ENCODE measurements around the gene ISM1. TPM values are rescaled to one million over a fixed set of nuclear protein-coding genes. Genes with fewer than 3 reads are reported as not detected.

The ISM1 gene
- polyA plus RNA-seq, 3 donors, result 3.9 to 4.4 (median 4.3) TPM

DNA sequence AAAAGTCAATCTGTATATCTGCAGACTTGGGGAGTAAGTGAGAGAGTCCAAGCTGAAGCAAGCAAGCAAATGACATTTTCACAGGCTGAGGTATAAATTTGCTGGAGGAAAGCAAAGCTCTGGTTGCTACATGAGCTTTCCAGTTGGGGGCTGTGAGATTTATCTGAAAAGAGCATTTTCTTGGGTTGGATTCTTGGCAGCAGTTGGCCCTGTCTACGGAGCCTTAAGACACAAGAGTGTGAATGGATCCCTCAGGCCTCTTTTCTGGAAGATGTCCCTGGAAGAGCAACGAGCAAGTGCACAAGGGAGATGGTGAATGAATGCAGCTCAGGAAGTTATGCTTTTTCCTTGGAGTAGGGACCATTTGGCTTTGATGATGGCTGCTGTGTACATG, 30.8 kb downstream of the ISM1 start:
- no peak for DNase-seq (ENCODE audit: low read depth in 3 of 3, low spot score in 2 of 3)

GRCh38 chr20:13255356-13255755, 34.3 kb downstream of the ISM1 start:
- DNase-seq (ENCODE audit: low read depth in 3 of 3, low spot score in 2 of 3), result no peak

DNA sequence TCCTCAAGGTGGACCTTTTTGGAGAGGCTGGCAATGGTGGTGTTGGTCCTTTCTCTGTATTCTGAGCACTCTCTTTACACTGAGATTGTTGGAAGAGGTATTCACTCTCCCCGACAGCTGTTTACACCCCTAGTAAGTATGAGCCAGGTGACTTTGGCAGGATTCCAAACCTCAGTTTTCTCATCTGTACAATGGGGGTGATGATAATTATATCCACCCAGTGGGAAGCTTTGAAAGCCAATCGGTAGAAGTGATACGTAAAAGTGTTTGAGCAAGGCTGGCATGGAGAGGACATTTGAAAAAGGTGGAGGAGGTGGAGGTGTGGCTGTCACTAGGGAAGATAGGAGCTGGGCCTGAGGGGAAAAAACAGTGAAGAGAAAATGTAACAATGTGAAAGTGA, 35.5 kb downstream of the ISM1 start:
- no peak for DNase-seq (ENCODE audit: low read depth in 3 of 3, low spot score in 2 of 3)

GRCh38 chr20:13259921-13260320, 38.8 kb downstream of the ISM1 start:
- DNase-seq (ENCODE audit: low read depth in 3 of 3, low spot score in 2 of 3), result no peak

DNA sequence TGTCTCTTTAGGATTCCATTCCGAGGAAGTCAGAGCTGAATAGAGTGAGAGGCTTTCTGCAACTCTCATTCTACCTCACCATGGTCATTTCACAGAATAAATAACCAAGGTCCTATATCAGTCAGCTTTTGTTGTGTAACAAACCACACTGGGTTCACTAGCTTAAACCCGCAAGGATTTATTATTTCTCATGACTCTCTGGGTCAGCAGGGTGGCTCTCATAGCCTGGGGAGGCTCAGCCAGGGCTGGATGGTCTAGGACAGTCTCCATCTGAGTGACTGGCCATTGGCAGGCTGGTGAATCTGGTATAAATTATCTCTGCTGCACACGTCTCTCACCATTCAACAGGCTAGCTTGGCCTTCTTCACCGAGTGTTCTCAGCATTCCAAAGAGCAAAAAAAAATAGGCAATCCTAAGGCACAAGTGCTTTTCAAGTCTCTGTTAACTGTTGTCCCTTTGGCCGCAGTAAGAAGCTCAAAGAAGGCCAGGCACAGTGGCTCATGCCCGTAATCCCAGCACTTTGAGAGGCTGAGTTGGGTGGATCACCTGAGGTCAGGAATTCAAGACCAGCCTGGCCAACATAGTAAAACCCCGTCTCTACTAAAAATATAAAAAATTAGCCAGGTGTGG, 39.7 kb downstream of the ISM1 start:
- no peak for DNase-seq (ENCODE audit: low read depth in 3 of 3, low spot score in 2 of 3)

DNA sequence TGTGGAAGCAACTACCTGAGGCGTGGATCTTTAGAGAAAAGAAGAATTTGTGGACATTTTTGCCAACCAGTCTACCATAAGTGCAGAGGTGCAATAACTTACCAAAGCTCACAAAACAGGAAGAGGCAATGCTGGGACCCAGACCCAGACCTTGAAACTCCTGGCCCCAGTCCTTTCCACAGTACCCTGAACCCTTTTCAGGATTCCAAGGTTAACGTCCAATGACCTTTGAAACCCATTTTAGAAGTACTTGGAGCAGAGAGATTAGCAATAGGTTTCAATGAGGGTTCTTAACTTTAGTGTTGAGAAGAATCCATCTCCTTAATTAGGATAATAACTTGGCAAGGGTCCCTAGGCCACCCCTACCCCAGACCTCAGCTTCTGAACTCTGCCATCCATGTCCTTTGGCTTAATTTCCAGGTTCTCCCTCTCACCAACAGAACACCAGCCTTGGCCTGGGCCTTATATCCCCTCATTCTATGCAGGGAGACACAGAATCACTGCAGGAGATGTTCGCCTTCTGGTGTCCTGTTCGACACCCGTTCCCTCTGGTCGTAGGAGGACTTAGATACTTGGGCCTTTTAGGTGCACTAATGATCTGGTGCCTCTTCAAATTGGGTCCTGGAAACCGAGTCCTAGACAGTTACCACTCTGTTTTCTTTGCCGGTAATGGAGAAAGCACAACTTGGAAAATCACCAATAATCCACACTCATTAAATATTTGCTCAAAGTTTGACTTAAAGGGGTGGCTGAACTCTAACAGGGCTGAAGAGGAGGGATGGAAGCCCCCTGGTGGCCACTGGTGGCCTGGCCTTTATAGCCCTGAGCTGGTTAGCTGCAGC, 40.6 kb downstream of the ISM1 start:
- no peak for DNase-seq (ENCODE audit: low read depth in 3 of 3, low spot score in 2 of 3)

GRCh38 chr20:13262302-13262650, 41.2 kb downstream of the ISM1 start:
- no peak for DNase-seq (ENCODE audit: low read depth in 3 of 3, low spot score in 2 of 3)

GRCh38 chr20:13262671-13263360, 41.7 kb downstream of the ISM1 start:
- DNase-seq (ENCODE audit: low read depth in 3 of 3, low spot score in 2 of 3), result no peak

DNA sequence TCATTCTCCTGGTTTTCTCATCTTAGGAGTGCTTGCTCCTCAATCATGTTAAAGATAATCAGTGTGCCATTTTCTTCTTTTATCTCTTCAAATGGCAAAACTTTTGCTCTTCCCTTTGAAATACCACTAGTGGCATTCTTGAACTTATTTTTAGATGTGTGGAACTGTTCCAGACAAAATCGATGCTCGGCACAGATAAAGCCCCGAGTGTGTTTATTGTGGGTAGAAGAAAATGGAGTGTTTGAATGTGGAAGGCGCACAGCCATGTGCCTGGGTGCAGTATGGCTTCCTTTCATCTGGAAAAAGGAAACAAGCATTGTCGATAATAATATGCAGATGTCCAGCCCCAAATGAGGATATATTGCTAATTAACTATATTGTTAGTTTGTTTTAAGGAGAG, 42.4 kb downstream of the ISM1 start:
- no peak for DNase-seq (ENCODE audit: low read depth in 3 of 3, low spot score in 2 of 3)

- DNase-seq (ENCODE audit: low read depth in 3 of 3, low spot score in 2 of 3), result no peak
These were observed 43.8 kb downstream of the ISM1 start for GRCh38 chr20:13264907-13265306.

- DNase-seq (ENCODE audit: low read depth in 3 of 3, low spot score in 2 of 3), result no peak
These were observed 44.9 kb downstream of the ISM1 start for GRCh38 chr20:13265941-13266340.

DNA sequence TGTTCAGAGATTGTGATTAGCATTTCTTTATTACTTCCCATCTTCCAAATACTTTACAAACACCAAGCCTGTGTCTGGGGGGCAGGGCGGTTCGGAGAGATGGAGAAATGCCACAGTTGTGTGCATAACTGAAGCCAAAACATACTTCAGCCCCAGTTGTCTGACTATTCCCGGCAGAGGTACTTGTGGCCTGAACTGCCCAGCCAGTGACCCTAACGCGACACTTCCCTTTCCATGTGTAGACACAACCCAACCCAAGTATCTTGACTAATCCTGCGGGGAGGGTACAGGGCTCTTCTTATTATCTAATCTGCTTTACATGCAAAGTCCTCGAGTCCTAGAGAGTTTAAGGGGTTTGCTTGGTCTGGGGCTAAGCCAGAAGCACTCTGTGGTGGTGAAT, 46.2 kb downstream of the ISM1 start:
- no peak for DNase-seq (ENCODE audit: low read depth in 3 of 3, low spot score in 2 of 3)

GRCh38 chr20:13268953-13269352, 47.9 kb downstream of the ISM1 start:
- DNase-seq (ENCODE audit: low read depth in 3 of 3, low spot score in 2 of 3), result no peak

DNA sequence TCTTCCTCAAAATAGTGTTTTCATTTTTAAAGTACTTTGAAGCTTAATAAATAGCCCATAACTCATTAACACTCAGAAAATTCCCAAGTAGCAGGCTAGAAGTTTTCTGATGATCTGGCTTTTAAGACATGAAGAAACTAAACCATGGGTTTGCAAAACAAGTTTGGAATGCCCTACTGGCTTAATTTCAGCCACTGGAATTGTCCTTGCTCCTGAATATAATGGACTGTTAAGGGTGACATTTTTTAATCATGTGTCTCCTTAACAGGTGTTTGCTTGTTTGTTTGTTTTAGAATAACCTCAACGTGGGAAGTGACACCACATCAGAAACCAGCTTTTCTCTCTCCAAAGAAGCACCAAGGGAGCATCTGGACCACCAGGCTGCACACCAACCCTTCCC, 49.1 kb downstream of the ISM1 start:
- DNase-seq (ENCODE audit: low read depth in 3 of 3, low spot score in 2 of 3), result no peak

DNA sequence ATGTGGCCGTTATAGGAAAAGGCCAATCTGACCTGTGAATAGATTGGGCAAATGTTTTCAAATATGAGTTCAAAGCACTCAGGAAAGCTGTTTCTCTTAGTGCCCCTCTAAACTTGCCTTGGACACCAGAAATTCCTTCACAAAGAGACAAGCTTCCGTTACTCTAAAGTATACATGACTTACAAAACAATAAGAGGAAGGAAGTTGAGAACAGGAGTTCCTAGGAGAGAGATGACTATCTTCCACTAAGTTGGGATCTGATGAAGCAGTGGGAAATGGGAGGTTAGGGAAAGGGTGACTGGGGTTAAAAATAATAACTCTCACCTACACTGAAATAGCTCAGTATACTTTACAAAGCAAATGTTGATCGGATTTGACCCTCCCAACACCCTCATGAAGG, 50.0 kb downstream of the ISM1 start:
- DNase-seq (ENCODE audit: low read depth in 3 of 3, low spot score in 2 of 3), result no peak

- DNase-seq (ENCODE audit: low read depth in 3 of 3, low spot score in 2 of 3), result no peak
These were observed 51.2 kb downstream of the ISM1 start for GRCh38 chr20:13271977-13272975.

DNA sequence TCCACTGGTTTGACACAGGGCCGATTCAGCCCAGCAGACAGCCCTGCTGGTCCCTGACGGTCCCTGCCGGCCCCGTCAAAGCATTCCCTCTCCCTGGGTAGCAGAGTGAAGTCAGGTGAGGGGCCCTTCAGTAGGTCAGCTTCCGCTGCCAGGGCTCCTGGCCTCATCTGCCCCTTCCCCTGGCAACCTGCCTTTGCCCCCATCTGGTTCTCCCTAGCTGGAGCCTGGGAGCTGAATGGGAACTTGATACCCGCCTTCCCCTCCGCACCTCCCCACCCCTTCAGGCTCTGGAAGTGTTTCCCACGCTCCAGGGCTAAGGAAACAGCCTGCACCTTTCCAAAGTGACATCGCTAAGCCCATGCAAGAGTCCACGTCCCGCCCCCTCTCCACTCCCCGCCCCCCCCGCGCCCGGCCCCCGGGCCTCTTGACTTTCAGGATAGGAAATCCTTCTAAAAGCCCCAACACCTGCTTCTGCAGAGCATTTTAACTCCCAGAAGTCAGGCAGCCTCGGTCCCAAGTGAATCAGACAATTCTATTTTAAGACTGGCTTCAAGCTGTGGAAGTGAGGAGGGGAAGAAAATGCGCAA, 53.3 kb downstream of the ISM1 start:
- DNase-seq (ENCODE audit: low read depth in 3 of 3, low spot score in 2 of 3), result peak in 2 of 3 donors; percentile 36 to 38

GRCh38 chr20:13276945-13277541, 56.0 kb downstream of the ISM1 start:
- DNase-seq (ENCODE audit: low read depth in 3 of 3, low spot score in 2 of 3), result no peak

DNA sequence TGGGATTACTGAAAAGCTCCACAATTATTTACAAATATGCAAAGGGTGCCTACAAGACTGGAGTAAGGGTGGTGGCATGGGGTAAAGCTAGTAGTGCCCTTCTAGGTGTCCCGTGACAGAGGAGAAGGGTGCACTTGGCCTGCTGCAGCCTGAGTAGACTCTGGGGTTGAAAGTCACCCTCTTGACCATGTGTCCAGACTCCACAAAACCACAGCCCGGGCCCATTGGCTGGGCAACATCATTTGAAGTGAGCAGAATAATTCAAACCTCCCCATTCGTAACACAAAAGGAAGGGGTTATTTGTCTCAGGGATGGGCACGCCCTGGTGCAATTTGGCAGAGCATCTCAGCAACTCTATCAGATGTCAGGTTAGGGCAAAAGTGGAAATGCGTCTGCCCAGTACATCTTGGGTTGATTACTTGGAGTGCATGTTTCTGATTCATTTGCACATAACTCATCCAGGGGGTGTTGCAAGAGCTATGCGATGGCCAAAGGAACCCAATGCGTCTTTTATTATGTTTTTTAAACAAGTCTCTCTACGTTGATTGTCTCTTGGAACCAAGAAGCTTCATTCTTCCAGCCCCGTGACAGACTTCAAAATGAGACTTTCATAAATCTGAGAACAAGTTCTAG, 56.7 kb downstream of the ISM1 start:
- DNase-seq (ENCODE audit: low read depth in 3 of 3, low spot score in 2 of 3), result no peak
